Measurements from ENCODE around the gene COL8A1. TPM values are rescaled to one million over a fixed set of nuclear protein-coding genes. Genes with fewer than 3 reads are reported as not detected.

The COL8A1 gene
- total RNA-seq, 1 experiment from 2014 or later, result 0.07 TPM

DNA sequence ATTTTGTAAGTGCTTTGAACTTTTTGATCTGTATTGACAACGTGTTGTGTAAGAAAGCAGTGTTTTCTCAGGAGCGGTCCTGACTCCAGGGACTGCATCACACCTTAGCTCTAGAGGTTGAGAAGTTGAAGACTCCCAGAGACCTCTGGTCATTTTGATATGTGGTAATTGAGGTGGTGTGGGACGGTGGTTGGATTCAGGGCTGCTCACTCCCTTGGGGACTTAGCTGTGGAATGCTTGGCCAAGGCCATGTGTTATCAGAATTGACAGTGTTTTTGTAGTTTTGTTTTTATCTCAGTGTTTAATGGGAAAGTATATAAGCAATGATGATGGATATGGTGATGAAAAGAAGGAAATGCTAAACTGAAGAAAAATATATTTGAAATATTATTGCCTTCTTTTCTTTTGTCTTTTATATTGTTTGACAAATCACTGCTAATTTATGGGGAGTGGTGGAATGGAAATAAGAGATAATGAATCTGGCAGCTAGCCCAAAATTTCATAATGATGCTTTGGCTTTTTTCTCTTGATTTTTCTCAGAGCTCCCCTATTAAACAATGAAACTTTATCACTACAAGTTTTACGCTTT lies 195.3 kb downstream of the COL8A1 start:
- no peaks in the 10 kb centered on the region for H3K9me2 ChIP-seq (ENCODE audit: insufficient read depth)
- no peaks in the 10 kb centered on the region for H3K4me1 ChIP-seq (ENCODE audit: control insufficient read depth in 1 of 2, insufficient read depth in 2 of 2, low read length in 2 of 2)
- H3K79me2 ChIP-seq (ENCODE audit: insufficient read depth, low read length), result peaks cover 69% of the 10 kb centered on the region
- H4K20me1 ChIP-seq (ENCODE audit: insufficient read depth), result no peaks in the 10 kb centered on the region; the same call in 1 of the 2 replicates
- H3K36me3 ChIP-seq (ENCODE audit: control insufficient read depth in 1 of 2, insufficient read depth in 2 of 2, low read length in 2 of 2), result no peaks in the 10 kb centered on the region
- DNase-seq (ENCODE audit: low read depth, low spot score) (no peak), ATAC-seq (no peak)
- BruUV-seq (replicated peaks), result no TSS peak
- intact Hi-C loops (cut with micrococcal nuclease), result loop anchor here (10.0 kb wide), 1 partner anchor 631 kb away; no protein-coding TSS in a partner anchor
- H2AFZ ChIP-seq (ENCODE audit: low read depth, low read length, poor library complexity, severe bottlenecking), result no peak overlapping the region
- no peak overlapping the region for H3K27ac ChIP-seq (ENCODE audit: low read depth, low read length)
- H3K27me3 ChIP-seq (ENCODE audit: insufficient read depth, low read length), result no peaks in the 10 kb centered on the region
- no peak overlapping the region for H3K4me3 ChIP-seq (replicated peaks in 1 of 2; ENCODE audit: low read depth in 1 of 2, low read length in 2 of 2)
- no peaks in the 10 kb centered on the region for H3K9me3 ChIP-seq (ENCODE audit: control insufficient read depth in 1 of 2, insufficient read depth in 1 of 2, low read depth in 1 of 2, low read length in 2 of 2)
- ChIA-PET POLR2A (no interaction called here), RAD21 (ENCODE audit: low non-redundant PET in 1 of 2, low total read pairs in 2 of 2, uncharacterized antibody in 2 of 2, unreplicated experiment in 2 of 2) (interaction anchor here in 1 of 2 experiments (2.3 kb wide), 1 partner anchor 420 kb away, joined by 12 read pairs; no protein-coding TSS in a partner anchor), CTCF (interaction anchor here (0.8 to 2.5 kb wide), 5 partner anchors 9 to 629 kb away, joined by 3 to 58 read pairs (median 5); no protein-coding TSS in a partner anchor)
- H3K4me2 ChIP-seq (ENCODE audit: low read length), result no peak overlapping the region
- H3K9ac ChIP-seq (ENCODE audit: low read length), result no peak overlapping the region
- TF ChIP-seq, protein P1, sequence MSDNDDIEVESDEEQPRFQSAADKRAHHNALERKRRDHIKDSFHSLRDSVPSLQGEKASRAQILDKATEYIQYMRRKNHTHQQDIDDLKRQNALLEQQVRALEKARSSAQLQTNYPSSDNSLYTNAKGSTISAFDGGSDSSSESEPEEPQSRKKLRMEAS (IDR thresholded peaks at IDR 0.05), result no peak
- TF ChIP-seq ELF1 (IDR thresholded peaks at IDR 0.05; ENCODE audit: borderline replicate concordance, low read depth) (no peak), ZFX (IDR thresholded peaks at IDR 0.05) (no peak), SIN3A (IDR thresholded peaks at IDR 0.05; ENCODE audit: low read depth) (no peak), EZH2phosphoT487 (IDR thresholded peaks at IDR 0.05; ENCODE audit: borderline replicate concordance) (no peak)
- TF ChIP-seq, protein P2, sequence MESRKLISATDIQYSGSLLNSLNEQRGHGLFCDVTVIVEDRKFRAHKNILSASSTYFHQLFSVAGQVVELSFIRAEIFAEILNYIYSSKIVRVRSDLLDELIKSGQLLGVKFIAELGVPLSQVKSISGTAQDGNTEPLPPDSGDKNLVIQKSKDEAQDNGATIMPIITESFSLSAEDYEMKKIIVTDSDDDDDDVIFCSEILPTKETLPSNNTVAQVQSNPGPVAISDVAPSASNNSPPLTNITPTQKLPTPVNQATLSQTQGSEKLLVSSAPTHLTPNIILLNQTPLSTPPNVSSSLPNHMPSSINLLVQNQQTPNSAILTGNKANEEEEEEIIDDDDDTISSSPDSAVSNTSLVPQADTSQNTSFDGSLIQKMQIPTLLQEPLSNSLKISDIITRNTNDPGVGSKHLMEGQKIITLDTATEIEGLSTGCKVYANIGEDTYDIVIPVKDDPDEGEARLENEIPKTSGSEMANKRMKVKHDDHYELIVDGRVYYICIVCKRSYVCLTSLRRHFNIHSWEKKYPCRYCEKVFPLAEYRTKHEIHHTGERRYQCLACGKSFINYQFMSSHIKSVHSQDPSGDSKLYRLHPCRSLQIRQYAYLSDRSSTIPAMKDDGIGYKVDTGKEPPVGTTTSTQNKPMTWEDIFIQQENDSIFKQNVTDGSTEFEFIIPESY (IDR thresholded peaks at IDR 0.05; ENCODE audit: extremely low read depth, insufficient replicate concordance, low read length), result no peak

All from HCT116 (cell line).